MM.1S (cell line): Measurements from ENCODE around the gene PHACTR1.

Source experiments
- DNase-seq: peaks from one replicate; pipeline ENCODE4 v3.0.0-alpha.2; 2015
- H2AFZ ChIP-seq: fragments of 300-600 bp; sonication (generic); 2 replicates; pipeline ENCODE4 v1.6.0; 2016; ENCODE audit warnings: antibody characterized with exemption, low read length
- H3F3A ChIP-seq: fragments of 300-600 bp; sonication (generic); 2 replicates; pipeline ENCODE4 v1.6.1; 2016; ENCODE audit warnings: mild to moderate bottlenecking, antibody characterized with exemption, low read length, moderate library complexity, mixed read lengths; ENCODE audit not compliant: insufficient read depth
- H3K27ac ChIP-seq: fragments of 300-600 bp; sonication (generic); 2 replicates; pipeline ENCODE4 v1.5.1; 2016; ENCODE audit warnings: mild to moderate bottlenecking, low read length
- H3K27me3 ChIP-seq: fragments of 300-600 bp; sonication (generic); replicated peaks from 2 replicates; pipeline ENCODE4 v1.6.0; 2016; ENCODE audit warnings: low read length; ENCODE audit not compliant: insufficient read depth
- H3K36me3 ChIP-seq: fragments of 300-600 bp; sonication (generic); replicated peaks from 2 replicates; pipeline ENCODE4 v1.6.1; 2016; ENCODE audit warnings: mild to moderate bottlenecking, low read length, mixed read lengths; ENCODE audit not compliant: insufficient read depth
- H3K4me1 ChIP-seq: fragments of 300-600 bp; sonication (generic); 2 replicates; pipeline ENCODE4 v1.6.1; 2016; ENCODE audit warnings: low read length, mixed read lengths
- H3K4me2 ChIP-seq: fragments of 300-600 bp; sonication (generic); 2 replicates; pipeline ENCODE4 v1.6.0; 2016; ENCODE audit warnings: low read depth, low read length
- H3K4me3 ChIP-seq: fragments of 300-600 bp; sonication (generic); 2 replicates; pipeline ENCODE4 v1.5.1; 2016; ENCODE audit warnings: low read length, mixed read lengths
- H3K79me2 ChIP-seq: fragments of 300-600 bp; sonication (generic); 2 replicates; pipeline ENCODE4 v1.6.1; 2016; ENCODE audit warnings: mixed run types, low read length, mixed read lengths
- H3K9ac ChIP-seq: fragments of 300-600 bp; sonication (generic); 2 replicates; pipeline ENCODE4 v1.6.1; 2016; ENCODE audit warnings: low read length, mixed read lengths
- H3K9me2 ChIP-seq: fragments of 300-600 bp; sonication (generic); replicated peaks from 2 replicates; pipeline ENCODE4 v1.6.1; 2016; ENCODE audit warnings: mild to moderate bottlenecking, low read length, mixed read lengths; ENCODE audit not compliant: insufficient read depth
- H3K9me3 ChIP-seq: fragments of 300-600 bp; sonication (generic); replicated peaks from 2 replicates; pipeline ENCODE4 v1.6.1; 2016; ENCODE audit warnings: mild to moderate bottlenecking, low read length, mixed read lengths; ENCODE audit not compliant: insufficient read depth
- H4K20me1 ChIP-seq: fragments of 300-600 bp; sonication (generic); 2 replicates; pipeline ENCODE4 v1.6.1; 2016; ENCODE audit warnings: mild to moderate bottlenecking, low read length, moderate library complexity, mixed read lengths; ENCODE audit not compliant: insufficient read depth
- CTCF ChIP-seq: fragments of 300-600 bp; sonication (generic); IDR thresholded peaks from 2 replicates; pipeline ENCODE4 v1.5.1; 2016; ENCODE audit warnings: antibody characterized with exemption, low read length, mixed read lengths
- EZH2 ChIP-seq: fragments of 300-600 bp; sonication (generic); optimal IDR thresholded peaks from 2 replicates; pipeline ENCODE3; 2017; ENCODE audit warnings: low read depth, mild to moderate bottlenecking, antibody characterized with exemption, low read length, mixed read lengths
- EZH2phosphoT487 ChIP-seq: fragments of 300-600 bp; sonication (generic); IDR thresholded peaks from 2 replicates; pipeline ENCODE4 v1.6.1; 2018; ENCODE audit warnings: antibody characterized with exemption, low read length

The PHACTR1 gene

GRCh38 chr6:12769556-12770256 lies 53.1 kb downstream of the PHACTR1 start:
- Histone ChIP-seq H3K36me3 (no peaks in the 10 kb centered on the region), H3K27ac (no peak overlapping the region), H2AFZ (no peak overlapping the region), H4K20me1 (no peaks in the 10 kb centered on the region), H3K9ac (no peak overlapping the region), H3F3A (no peaks in the 10 kb centered on the region), H3K9me3 (no peaks in the 10 kb centered on the region), H3K27me3 (no peaks in the 10 kb centered on the region), H3K4me1 (no peaks in the 10 kb centered on the region), H3K9me2 (no peaks in the 10 kb centered on the region), H3K4me3 (no peak overlapping the region), H3K79me2 (no peaks in the 10 kb centered on the region), H3K4me2 (no peak overlapping the region)
- TF ChIP-seq CTCF (no peak), EZH2 (no peak), EZH2phosphoT487 (no peak)
- DNase-seq: no peak

- Histone ChIP-seq H3K9ac (no peak overlapping the region), H3K27ac (no peak overlapping the region), H2AFZ (no peak overlapping the region), H3K4me1 (no peaks in the 10 kb centered on the region), H3K36me3 (no peaks in the 10 kb centered on the region), H3K79me2 (no peaks in the 10 kb centered on the region), H3K9me2 (no peaks in the 10 kb centered on the region), H3K4me2 (no peak overlapping the region), H3K9me3 (no peaks in the 10 kb centered on the region), H3K4me3 (no peak overlapping the region), H3K27me3 (no peaks in the 10 kb centered on the region), H4K20me1 (no peaks in the 10 kb centered on the region), H3F3A (no peaks in the 10 kb centered on the region)
- DNase-seq: no peak
- no peak for TF ChIP-seq EZH2phosphoT487
- no peak for TF ChIP-seq EZH2
- no peak for TF ChIP-seq CTCF
These were observed 55.8 kb downstream of the PHACTR1 start for GRCh38 chr6:12772416-12772815.

DNA sequence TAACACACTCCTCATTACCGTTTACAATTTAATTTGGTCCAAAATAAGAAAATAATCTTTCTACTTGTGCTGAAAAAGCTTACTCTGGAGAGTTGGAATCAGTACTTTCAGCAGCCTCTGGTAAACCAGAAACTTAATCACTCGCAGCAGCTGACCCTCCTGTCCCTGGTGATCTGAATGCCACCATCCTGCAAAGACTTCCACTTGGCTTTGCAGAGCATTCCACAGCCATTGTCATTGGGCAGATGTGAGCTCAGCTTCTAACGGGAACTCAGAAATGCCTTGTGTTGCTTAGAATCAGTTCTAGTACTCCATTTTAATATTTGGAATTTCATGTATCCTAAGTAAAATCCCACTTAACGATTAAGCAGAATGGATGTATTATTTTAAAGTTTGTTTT lies 59.7 kb downstream of the PHACTR1 start:
- no peaks in the 10 kb centered on the region for H3K36me3 ChIP-seq
- H3K4me2 ChIP-seq: no peak overlapping the region
- no peaks in the 10 kb centered on the region for H3F3A ChIP-seq
- no peaks in the 10 kb centered on the region for H4K20me1 ChIP-seq
- no peaks in the 10 kb centered on the region for H3K4me1 ChIP-seq
- no peak overlapping the region for H2AFZ ChIP-seq
- H3K9me2 ChIP-seq: no peaks in the 10 kb centered on the region
- no peaks in the 10 kb centered on the region for H3K9me3 ChIP-seq
- no peak for TF ChIP-seq EZH2
- no peak for TF ChIP-seq CTCF
- no peak for TF ChIP-seq EZH2phosphoT487
- H3K27me3 ChIP-seq: no peaks in the 10 kb centered on the region
- no peak overlapping the region for H3K9ac ChIP-seq
- no peak for DNase-seq
- no peak overlapping the region for H3K4me3 ChIP-seq
- no peaks in the 10 kb centered on the region for H3K79me2 ChIP-seq
- no peak overlapping the region for H3K27ac ChIP-seq
